ENCODE measurements around the gene SGK2. TPM values are rescaled to one million over a fixed set of nuclear protein-coding genes. Genes with fewer than 3 reads are reported as not detected.

SGK2 gene
- 10 to 100 TPM; 12.0 to 16.5 (median 13.2) TPM for polyA plus RNA-seq

GRCh38 chr20:43558412-43559146, at the start of gene SGK2:
TSS of gene SGK2 (plus strand) at chr20:43559027. CDS start at chr20:43566496, 7,469 bp downstream.
- 14 to 63% (median 63%) methylated on average over 12 of the region's 12 CpGs for WGBS, 3 donors
- H3K27ac ChIP-seq (ENCODE audit: low read depth, low read length), result no peak within 1 kb of the TSS

DNA sequence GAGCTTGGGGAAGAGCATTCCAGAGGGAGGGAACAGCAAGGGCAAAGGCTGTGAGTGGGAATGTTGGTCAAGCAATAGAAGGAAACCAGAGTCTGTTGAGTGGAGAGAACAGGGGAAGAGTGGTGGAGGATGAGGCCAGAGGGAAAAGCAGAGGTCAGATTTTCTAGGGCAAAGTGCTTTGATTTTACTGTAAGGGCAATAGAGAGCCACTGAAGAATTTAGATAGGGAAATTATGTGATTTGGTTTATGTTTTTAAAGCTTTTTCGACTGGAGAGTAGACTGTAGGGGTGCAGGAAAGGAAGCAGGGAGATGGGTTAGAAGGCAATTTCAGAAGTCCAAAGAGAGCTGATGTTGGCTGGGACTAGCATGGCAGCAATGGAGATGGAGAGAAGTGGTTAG, 46.9 kb upstream of the SGK2 start:
- H3K27ac ChIP-seq (ENCODE audit: low read depth, low read length), result no peak overlapping the region
- WGBS, 3 donors, result 71 to 85% (median 83%) methylated on average over 1 of the region's 1 CpG

- WGBS, 3 donors, result 56 to 66% (median 62%) methylated on average over 10 of the region's 10 CpGs
- H3K27ac ChIP-seq (ENCODE audit: low read depth, low read length), result no peak overlapping the region
Observed at GRCh38 chr20:43513372-43513930, 45.4 kb upstream of the SGK2 start.

DNA sequence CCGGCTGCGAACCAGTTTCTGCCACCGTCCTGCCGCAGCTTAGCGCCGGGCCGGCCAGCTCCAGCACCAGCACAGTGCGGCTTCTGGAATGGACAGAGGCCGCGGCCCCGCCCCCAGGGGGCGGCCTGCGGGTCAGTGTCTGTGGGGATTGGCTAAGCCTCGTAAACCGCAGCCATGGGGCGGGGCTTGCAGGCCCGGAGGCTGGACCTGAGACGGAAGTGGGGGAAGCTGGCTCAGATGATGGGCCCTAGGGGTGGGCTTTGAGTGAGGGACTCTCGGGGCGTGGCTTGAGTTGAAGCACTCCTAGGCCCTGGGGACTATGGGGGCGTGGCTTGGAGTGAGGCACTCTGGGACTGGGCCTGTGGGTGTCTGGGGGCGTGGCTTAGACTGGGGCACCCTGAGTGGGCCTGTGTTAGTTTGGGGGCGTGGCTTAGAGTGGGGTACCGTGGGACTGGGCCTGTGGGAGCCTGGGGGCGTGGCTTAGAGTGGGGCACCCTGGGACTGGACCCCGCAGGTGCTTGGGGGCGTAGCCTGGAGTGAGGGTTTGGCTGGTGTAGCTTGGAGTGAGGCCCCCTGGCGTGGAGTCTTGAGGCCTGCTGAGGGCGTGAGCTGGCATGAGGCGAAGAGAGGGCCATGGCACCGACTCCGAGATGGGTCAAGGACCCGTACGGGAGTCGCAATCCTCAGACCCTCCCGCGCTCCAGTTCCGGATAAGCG, 44.7 kb upstream of the SGK2 start:
- H3K27ac ChIP-seq (ENCODE audit: low read depth, low read length), result no peak overlapping the region
- 37 to 53% (median 49%) methylated on average over 39 of the region's 39 CpGs for WGBS, 3 donors

- WGBS, 3 donors, result 30 to 49% (median 40%) methylated on average over 25 to 27 of the region's 27 CpGs
- H3K27ac ChIP-seq (ENCODE audit: low read depth, low read length), result no peak overlapping the region
Observed at GRCh38 chr20:43514648-43514999, 44.2 kb upstream of the SGK2 start.

- H3K27ac ChIP-seq (ENCODE audit: low read depth, low read length), result no peak overlapping the region
- 69 to 88% (median 82%) methylated on average over 2 of the region's 2 CpGs for WGBS, 3 donors
Observed at GRCh38 chr20:43515628-43516027, 43.2 kb upstream of the SGK2 start.

GRCh38 chr20:43516251-43516824, 42.5 kb upstream of the SGK2 start:
- WGBS, 3 donors, result 89 to 97% (median 96%) methylated on average over 1 of the region's 1 CpG

GRCh38 chr20:43520074-43520630, 38.7 kb upstream of the SGK2 start:
- H3K27ac ChIP-seq (ENCODE audit: low read depth, low read length), result no peak overlapping the region
- WGBS, 3 donors, result 96 to 98% (median 97%) methylated on average over 1 of the region's 1 CpG

More at GRCh38 chr20:43516251-43516824, 42.5 kb upstream of the SGK2 start:
- H3K27ac ChIP-seq (ENCODE audit: low read depth, low read length), result no peak overlapping the region

- 76 to 90% (median 80%) methylated on average over 5 of the region's 5 CpGs for WGBS, 3 donors
- no peak overlapping the region for H3K27ac ChIP-seq (ENCODE audit: low read depth, low read length)
Observed at GRCh38 chr20:43525021-43525420, 33.8 kb upstream of the SGK2 start.

GRCh38 chr20:43528258-43528875, 30.5 kb upstream of the SGK2 start:
- WGBS, 3 donors, result 83 to 86% (median 84%) methylated on average over 8 of the region's 8 CpGs
- H3K27ac ChIP-seq (ENCODE audit: low read depth, low read length), result no peak overlapping the region

DNA sequence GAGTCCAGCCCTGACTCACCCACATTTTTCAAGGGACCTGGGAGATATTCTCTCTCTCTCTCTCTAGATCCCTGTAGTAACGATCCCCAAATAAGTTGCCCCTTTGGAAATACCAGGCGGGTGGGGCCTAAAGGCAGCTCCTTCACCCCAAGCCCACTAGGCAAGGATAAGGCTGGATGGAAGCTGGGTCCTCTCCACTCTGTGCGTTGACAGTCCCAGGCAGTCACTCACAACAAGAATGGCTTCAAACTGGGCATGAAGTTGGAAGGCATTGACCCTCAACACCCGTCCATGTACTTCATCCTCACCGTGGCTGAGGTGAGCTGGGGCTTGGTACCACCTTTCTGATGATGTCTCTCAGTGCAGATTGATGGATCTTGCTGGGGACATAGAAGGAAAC, 29.8 kb upstream of the SGK2 start:
- 87 to 92% (median 91%) methylated on average over 5 of the region's 5 CpGs for WGBS, 3 donors
- no peak overlapping the region for H3K27ac ChIP-seq (ENCODE audit: low read depth, low read length)

GRCh38 chr20:43529457-43530153, 29.2 kb upstream of the SGK2 start:
- WGBS, 3 donors, result 90 to 94% (median 93%) methylated on average over 3 of the region's 3 CpGs
- no peak overlapping the region for H3K27ac ChIP-seq (ENCODE audit: low read depth, low read length)

DNA sequence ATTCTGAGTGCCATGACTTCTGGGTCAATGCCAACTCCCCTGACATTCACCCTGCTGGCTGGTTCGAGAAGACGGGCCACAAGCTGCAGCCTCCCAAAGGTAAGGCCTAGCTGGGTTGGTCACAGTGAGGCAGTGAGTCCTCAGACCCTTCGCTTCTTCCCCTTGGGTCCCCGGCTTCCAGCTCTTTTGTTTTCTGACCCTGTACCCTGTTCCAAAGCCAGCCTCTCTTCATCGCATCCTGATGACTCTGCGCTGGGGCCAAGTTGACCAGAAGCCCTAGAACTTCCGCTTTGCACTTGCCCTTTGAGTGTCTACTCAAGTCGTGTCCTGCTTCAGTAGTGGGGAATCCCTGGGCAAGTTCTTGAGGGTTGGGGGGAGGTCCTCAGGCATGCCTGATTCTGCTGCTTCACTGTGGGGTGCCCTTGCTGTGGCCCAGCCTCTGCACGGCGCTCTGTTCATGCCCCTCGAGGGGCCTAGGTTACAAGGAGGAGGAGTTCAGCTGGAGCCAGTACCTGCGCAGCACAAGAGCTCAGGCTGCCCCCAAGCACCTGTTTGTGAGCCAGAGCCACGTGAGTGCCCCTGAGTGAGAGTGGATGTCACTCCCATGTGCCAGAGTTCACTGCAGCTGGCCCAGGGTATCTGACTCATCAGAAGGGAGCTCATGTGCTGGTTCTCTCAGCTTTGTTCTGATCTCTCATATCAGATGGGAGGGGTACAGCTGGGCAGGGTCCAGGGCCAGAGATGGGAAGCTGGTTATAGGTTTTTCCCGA, 28.3 kb upstream of the SGK2 start:
- 80 to 87% (median 85%) methylated on average over 14 of the region's 14 CpGs for WGBS, 3 donors
- H3K27ac ChIP-seq (ENCODE audit: low read depth, low read length), result no peak overlapping the region

DNA sequence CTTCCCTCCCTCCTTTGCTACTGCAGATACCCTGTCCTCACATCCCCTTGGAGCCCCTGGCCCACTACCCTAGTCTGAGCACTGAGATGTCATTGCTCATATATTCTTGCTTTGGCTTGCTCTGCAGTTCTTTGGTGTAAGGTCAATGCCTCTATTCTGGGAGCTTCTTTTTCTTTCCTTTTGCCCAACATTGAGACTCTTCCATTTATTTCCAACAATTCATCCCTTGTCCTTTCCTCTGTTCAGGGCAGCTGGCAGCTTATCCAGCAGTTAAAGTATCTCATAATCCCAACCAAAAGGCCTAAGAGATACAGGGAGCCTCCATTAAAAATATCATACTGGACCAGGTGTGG, 27.8 kb upstream of the SGK2 start:
- H3K27ac ChIP-seq (ENCODE audit: low read depth, low read length), result no peak overlapping the region

- WGBS, 3 donors, result 95 to 97% (median 97%) methylated on average over 9 of the region's 9 CpGs
Observed at GRCh38 chr20:43532416-43533055, 26.3 kb upstream of the SGK2 start.

GRCh38 chr20:43533060-43533459, 25.8 kb upstream of the SGK2 start:
- H3K27ac ChIP-seq (ENCODE audit: low read depth, low read length), result no peak overlapping the region

More at GRCh38 chr20:43532416-43533055, 26.3 kb upstream of the SGK2 start:
- no peak overlapping the region for H3K27ac ChIP-seq (ENCODE audit: low read depth, low read length)

GRCh38 chr20:43534016-43534415, 24.8 kb upstream of the SGK2 start:
- no peak overlapping the region for H3K27ac ChIP-seq (ENCODE audit: low read depth, low read length)
- WGBS, 3 donors, result 89 to 94% (median 93%) methylated on average over 7 of the region's 7 CpGs

Data from adipose tissue (tissue), 3 donors.